ENCODE data around the gene CNTFR. TPM values are rescaled to one million over a fixed set of nuclear protein-coding genes. Genes with fewer than 3 reads are reported as not detected.

Gene CNTFR
- total RNA-seq, 1 donor from 2014 or later, result 2.5 TPM

DNA sequence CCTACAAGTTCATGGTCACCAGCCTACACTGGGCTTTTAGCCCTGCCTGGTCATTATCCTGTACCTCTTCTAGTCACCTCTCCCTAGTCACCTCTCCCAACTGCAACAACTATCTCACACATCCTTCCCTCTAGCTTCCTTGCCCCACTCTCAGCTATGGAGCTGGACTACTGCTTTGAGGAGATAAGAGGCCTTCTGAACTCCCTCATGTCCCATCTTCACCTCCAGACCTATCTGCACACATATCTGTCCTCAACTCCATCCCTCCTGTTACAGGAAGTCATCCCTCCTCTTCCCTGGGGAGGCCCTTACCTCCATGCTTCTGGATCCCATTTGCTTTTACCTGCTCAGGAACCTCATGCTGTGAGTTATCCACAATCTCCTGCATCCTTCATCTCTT, 16.7 kb upstream of the CNTFR start:
- TF ChIP-seq, protein P1, sequence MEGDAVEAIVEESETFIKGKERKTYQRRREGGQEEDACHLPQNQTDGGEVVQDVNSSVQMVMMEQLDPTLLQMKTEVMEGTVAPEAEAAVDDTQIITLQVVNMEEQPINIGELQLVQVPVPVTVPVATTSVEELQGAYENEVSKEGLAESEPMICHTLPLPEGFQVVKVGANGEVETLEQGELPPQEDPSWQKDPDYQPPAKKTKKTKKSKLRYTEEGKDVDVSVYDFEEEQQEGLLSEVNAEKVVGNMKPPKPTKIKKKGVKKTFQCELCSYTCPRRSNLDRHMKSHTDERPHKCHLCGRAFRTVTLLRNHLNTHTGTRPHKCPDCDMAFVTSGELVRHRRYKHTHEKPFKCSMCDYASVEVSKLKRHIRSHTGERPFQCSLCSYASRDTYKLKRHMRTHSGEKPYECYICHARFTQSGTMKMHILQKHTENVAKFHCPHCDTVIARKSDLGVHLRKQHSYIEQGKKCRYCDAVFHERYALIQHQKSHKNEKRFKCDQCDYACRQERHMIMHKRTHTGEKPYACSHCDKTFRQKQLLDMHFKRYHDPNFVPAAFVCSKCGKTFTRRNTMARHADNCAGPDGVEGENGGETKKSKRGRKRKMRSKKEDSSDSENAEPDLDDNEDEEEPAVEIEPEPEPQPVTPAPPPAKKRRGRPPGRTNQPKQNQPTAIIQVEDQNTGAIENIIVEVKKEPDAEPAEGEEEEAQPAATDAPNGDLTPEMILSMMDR (IDR thresholded peaks at IDR 0.05), result no peak
- no peaks in the 10 kb centered on the region for H3K36me3 ChIP-seq
- no peaks in the 10 kb centered on the region for H3K9me3 ChIP-seq
- H3K4me3 ChIP-seq, result no peak overlapping the region
- intact Hi-C loops (cut with DNase I), result loop anchor here (10.0 kb wide), 1 partner anchor 61 kb away; no protein-coding TSS in a partner anchor
- peaks cover 7% of the 10 kb centered on the region for H3K4me1 ChIP-seq
- DNase-seq (no peak), ATAC-seq (no peak)
- H3K27me3 ChIP-seq (ENCODE audit: low read depth), result no peaks in the 10 kb centered on the region
- no peak overlapping the region for H3K27ac ChIP-seq

DNA sequence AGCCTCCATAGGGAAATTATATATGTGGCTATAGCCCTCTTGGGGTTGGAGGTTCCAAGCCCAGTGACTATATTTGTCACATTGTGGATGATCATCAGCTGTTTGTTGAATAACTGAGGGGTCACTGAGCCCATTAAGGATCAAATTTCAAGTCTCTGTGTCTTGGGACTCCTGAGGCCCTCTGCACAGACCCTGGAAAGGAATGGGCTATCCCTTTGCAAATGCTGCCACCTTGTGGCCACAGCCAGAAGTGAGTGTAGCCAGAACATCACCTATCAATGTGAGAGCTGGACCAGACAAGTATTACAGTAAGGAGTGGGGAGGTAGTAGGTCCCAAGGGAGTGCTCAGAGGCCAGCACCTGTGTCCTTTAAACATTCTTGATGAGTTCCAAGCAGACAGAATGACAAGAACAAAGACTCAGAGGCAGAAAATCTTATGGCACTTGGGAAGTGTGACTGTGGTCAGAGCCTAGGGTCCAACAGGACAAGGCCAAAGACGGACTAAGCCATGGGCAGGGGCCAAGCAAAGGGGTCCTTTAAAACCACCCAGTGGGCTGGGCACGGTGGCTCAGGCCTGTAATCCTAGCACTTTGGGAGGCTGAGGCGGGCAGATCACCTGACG, 14.2 kb upstream of the CNTFR start:
- no peaks in the 10 kb centered on the region for H3K9me3 ChIP-seq
- no peaks in the 10 kb centered on the region for H3K4me1 ChIP-seq
- DNase-seq (peak; percentile 81), ATAC-seq (peak; percentile 89 to 92)
- TF ChIP-seq, protein P1 (IDR thresholded peaks at IDR 0.05), result peak; percentile 94
- no peak overlapping the region for H3K4me3 ChIP-seq
- H3K27ac ChIP-seq, result no peak overlapping the region
- no peaks in the 10 kb centered on the region for H3K36me3 ChIP-seq
- H3K27me3 ChIP-seq (ENCODE audit: low read depth), result no peaks in the 10 kb centered on the region
- intact Hi-C loops (cut with DNase I), result loop anchor here (10.0 kb wide), 1 partner anchor 59 kb away; no protein-coding TSS in a partner anchor

- H3K27ac ChIP-seq, result no peak overlapping the region
- no peak for ATAC-seq
- H3K36me3 ChIP-seq, result no peaks in the 10 kb centered on the region
- TF ChIP-seq, protein P1 (IDR thresholded peaks at IDR 0.05), result no peak
- no peak for DNase-seq
- H3K27me3 ChIP-seq (ENCODE audit: low read depth), result no peaks in the 10 kb centered on the region
- no peak overlapping the region for H3K4me3 ChIP-seq
- no peaks in the 10 kb centered on the region for H3K4me1 ChIP-seq
- no peaks in the 10 kb centered on the region for H3K9me3 ChIP-seq
- intact Hi-C loops (cut with DNase I), result loop anchor here (10.0 kb wide), 1 partner anchor 57 kb away; no protein-coding TSS in a partner anchor
These were observed 12.5 kb upstream of the CNTFR start for GRCh38 chr9:34601937-34602573.

DNA sequence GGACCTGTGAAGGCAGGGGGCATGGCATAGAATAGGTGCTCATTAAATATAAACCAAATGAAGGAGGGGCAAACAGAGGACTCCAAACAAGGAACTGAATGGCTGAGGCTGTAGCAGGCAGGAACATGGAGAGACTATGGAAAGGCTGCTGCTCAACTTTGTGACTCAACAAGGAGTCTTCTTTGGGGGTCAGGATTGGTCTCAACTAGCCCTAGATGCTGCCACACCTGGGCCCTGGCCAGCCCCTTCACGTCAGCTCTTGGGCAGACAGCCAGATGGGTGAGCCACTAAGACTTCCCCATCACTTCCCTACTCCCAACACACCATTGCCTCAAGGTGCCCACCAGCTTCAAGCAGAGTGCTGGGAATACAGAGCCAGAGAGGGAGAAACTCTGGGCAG, 11.4 kb upstream of the CNTFR start:
- Histone ChIP-seq H3K27me3 (ENCODE audit: low read depth) (no peaks in the 10 kb centered on the region), H3K9me3 (no peaks in the 10 kb centered on the region), H3K36me3 (no peaks in the 10 kb centered on the region), H3K4me1 (no peaks in the 10 kb centered on the region), H3K4me3 (no peak overlapping the region), H3K27ac (no peak overlapping the region)
- DNase-seq, result no peak
- TF ChIP-seq, protein P1 (IDR thresholded peaks at IDR 0.05), result no peak
- intact Hi-C loops (cut with DNase I), result loop anchor here (10.0 kb wide), 1 partner anchor 56 kb away; no protein-coding TSS in a partner anchor
- ATAC-seq, result no peak

GRCh38 chr9:34599546-34599945, 10.0 kb upstream of the CNTFR start:
- Histone ChIP-seq H3K4me3 (no peak overlapping the region), H3K9me3 (no peaks in the 10 kb centered on the region), H3K27me3 (ENCODE audit: low read depth) (peaks cover 1% of the 10 kb centered on the region), H3K4me1 (no peaks in the 10 kb centered on the region), H3K36me3 (no peaks in the 10 kb centered on the region), H3K27ac (no peak overlapping the region)
- TF ChIP-seq, protein P1 (IDR thresholded peaks at IDR 0.05), result no peak
- ATAC-seq (no peak), DNase-seq (no peak)
- intact Hi-C loops (cut with DNase I), result no loop called here
